ENCODE results near the gene NLGN1.

The NLGN1 gene

GRCh38 chr3:173839859-173840258 lies 442.3 kb downstream of the NLGN1 start:
- in situ Hi-C loops (cut with MboI; ENCODE audit: low pct_unique_long_range_greater_than_20kb, low sequenced_read_pairs, unreplicated experiment): no loop called here
- DNase-seq (ENCODE audit: low spot score): no peak
- TF ChIP-seq, protein P1, sequence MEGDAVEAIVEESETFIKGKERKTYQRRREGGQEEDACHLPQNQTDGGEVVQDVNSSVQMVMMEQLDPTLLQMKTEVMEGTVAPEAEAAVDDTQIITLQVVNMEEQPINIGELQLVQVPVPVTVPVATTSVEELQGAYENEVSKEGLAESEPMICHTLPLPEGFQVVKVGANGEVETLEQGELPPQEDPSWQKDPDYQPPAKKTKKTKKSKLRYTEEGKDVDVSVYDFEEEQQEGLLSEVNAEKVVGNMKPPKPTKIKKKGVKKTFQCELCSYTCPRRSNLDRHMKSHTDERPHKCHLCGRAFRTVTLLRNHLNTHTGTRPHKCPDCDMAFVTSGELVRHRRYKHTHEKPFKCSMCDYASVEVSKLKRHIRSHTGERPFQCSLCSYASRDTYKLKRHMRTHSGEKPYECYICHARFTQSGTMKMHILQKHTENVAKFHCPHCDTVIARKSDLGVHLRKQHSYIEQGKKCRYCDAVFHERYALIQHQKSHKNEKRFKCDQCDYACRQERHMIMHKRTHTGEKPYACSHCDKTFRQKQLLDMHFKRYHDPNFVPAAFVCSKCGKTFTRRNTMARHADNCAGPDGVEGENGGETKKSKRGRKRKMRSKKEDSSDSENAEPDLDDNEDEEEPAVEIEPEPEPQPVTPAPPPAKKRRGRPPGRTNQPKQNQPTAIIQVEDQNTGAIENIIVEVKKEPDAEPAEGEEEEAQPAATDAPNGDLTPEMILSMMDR (IDR thresholded peaks at IDR 0.05; ENCODE audit: extremely low read depth, insufficient read depth, missing control alignments): no peak

GRCh38 chr3:173841334-173841733 lies 443.8 kb downstream of the NLGN1 start:
- TF ChIP-seq, protein P1 (IDR thresholded peaks at IDR 0.05; ENCODE audit: extremely low read depth, insufficient read depth, missing control alignments): no peak
- in situ Hi-C loops (cut with MboI; ENCODE audit: low pct_unique_long_range_greater_than_20kb, low sequenced_read_pairs, unreplicated experiment): no loop called here
- DNase-seq (ENCODE audit: low spot score): no peak

- in situ Hi-C loops (cut with MboI; ENCODE audit: low pct_unique_long_range_greater_than_20kb, low sequenced_read_pairs, unreplicated experiment): no loop called here
- no peak for DNase-seq (ENCODE audit: low spot score)
- TF ChIP-seq, protein P1 (IDR thresholded peaks at IDR 0.05; ENCODE audit: extremely low read depth, insufficient read depth, missing control alignments): no peak
Measured at GRCh38 chr3:173843060-173843459, 445.5 kb downstream of the NLGN1 start.

DNA sequence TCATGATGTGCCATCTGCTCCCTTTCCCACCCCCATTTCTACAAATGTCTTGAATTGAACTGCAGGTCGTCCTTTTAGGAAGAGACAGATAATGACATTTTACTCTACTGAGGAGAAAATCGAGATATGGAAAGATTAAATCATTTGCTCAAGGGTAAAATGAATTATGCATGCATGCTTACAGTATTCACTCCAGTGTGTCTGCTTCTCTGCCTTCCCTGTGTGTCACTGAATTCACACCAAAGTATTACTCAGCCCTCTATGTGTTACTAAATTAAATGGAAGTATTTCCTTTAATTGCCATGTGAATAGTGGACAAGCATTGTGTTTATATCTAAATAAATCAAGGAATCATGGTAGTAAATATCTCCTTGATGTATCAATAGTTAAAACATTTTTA lies 449.0 kb downstream of the NLGN1 start:
- in situ Hi-C loops (cut with MboI; ENCODE audit: low pct_unique_long_range_greater_than_20kb, low sequenced_read_pairs, unreplicated experiment): no loop called here
- no peak for DNase-seq (ENCODE audit: low spot score)
- TF ChIP-seq, protein P1 (IDR thresholded peaks at IDR 0.05; ENCODE audit: extremely low read depth, insufficient read depth, missing control alignments): no peak

DNA sequence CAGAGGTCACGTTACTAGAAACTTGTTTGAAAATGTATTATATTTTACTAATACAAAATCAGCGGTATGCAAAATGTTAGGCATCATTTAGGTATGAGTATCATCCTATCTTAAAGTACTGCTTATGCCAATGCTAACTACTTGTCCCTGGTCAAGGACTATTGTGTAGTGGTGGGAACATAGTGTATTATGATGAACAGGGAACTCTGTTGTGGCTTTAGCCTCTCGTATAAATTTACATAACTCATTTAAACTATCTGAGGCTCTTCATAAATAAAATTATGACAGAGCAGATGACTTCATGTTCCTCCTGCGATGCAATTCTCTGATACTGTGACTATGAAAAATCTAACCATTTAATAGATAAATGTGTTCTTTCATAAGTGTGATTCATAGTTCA lies 451.9 kb downstream of the NLGN1 start:
- in situ Hi-C loops (cut with MboI; ENCODE audit: low pct_unique_long_range_greater_than_20kb, low sequenced_read_pairs, unreplicated experiment): no loop called here
- DNase-seq (ENCODE audit: low spot score): no peak

DNA sequence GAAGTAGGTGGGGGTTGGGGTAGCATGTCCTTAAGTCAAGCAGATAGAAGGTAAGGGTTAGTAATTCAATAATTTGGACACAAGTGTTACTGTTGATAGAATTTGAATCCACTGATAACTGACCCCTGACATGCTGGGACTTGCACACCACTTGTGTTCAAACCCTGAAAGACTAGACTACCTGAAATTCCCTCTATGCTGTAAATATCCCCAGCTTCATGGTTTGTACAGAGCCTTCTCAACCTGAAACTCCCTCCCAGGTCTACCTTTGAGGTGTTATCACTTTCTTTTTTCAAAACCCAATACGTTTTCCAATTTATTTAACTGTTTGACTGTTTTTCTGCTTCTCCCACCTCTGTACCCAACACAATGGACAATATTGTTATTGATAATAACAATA lies 459.6 kb downstream of the NLGN1 start:
- TF ChIP-seq, protein P1 (IDR thresholded peaks at IDR 0.05; ENCODE audit: extremely low read depth, insufficient read depth, missing control alignments): no peak
- no peak for DNase-seq (ENCODE audit: low spot score)
- in situ Hi-C loops (cut with MboI; ENCODE audit: low pct_unique_long_range_greater_than_20kb, low sequenced_read_pairs, unreplicated experiment): no loop called here

More for the DNA sequence above, 451.9 kb downstream of the NLGN1 start:
- TF ChIP-seq, protein P1 (IDR thresholded peaks at IDR 0.05; ENCODE audit: extremely low read depth, insufficient read depth, missing control alignments): no peak

DNA sequence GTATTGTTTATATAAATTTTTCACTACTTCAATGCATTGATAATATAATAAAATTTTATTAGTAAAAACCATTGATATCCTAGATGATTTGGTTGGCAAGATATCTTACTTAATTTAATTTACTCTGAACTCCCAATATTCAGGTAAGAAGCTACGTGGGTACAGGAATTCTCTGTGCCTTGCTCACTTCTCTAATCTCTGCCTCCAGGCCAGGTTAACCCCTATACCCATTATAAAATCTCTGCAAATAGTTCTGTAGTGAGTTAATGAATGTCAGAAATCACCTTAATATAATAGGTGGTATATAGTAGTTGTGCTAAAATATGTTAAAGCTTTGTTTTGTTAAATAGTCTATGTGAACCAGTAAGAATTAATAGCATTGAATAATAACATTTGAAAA lies 465.2 kb downstream of the NLGN1 start:
- in situ Hi-C loops (cut with MboI; ENCODE audit: low pct_unique_long_range_greater_than_20kb, low sequenced_read_pairs, unreplicated experiment): no loop called here
- TF ChIP-seq, protein P1 (IDR thresholded peaks at IDR 0.05; ENCODE audit: extremely low read depth, insufficient read depth, missing control alignments): no peak
- DNase-seq (ENCODE audit: low spot score): no peak
